Astrocyte of the spinal cord (primary cell): ENCODE results near the gene C3orf62.

Source experiments
- DNase-seq: peaks from one replicate; pipeline ENCODE4 v3.0.0; 2011; ENCODE audit warnings: low read depth, low spot score
- H3K4me3 ChIP-seq: 2 replicates; pipeline ENCODE4 v1.5.1; 2011; ENCODE audit warnings: low read depth, mild to moderate bottlenecking, low read length, moderate library complexity
- CTCF ChIP-seq: IDR thresholded peaks from 2 replicates; pipeline ENCODE4 v1.5.1; 2012; ENCODE audit warnings: low read depth, mild to moderate bottlenecking, low read length, inconsistent platforms
- in situ Hi-C: cut with HindIII; loops from 2 replicates; pipeline ENCODE4 v1.10.0; 2017; ENCODE audit warnings: low sequenced_read_pairs

C3orf62 gene

GRCh38 chr3:49271047-49271446, 6.0 kb downstream of the C3orf62 start:
- H3K4me3 ChIP-seq: no peak overlapping the region
- no peak for TF ChIP-seq CTCF
- no peak for DNase-seq
- in situ Hi-C loops: no loop called here

GRCh38 chr3:49270156-49270500, 6.9 kb downstream of the C3orf62 start:
- TF ChIP-seq CTCF: no peak
- H3K4me3 ChIP-seq: no peak overlapping the region
- in situ Hi-C loops: no loop called here
- no peak for DNase-seq

- no peak for TF ChIP-seq CTCF
- DNase-seq: no peak
- in situ Hi-C loops: no loop called here
- no peak overlapping the region for H3K4me3 ChIP-seq
These were observed 7.4 kb downstream of the C3orf62 start for GRCh38 chr3:49269443-49270155.

GRCh38 chr3:49266410-49267095, 10.5 kb downstream of the C3orf62 start:
- no peak for TF ChIP-seq CTCF
- no peak overlapping the region for H3K4me3 ChIP-seq
- no peak for DNase-seq
- in situ Hi-C loops: no loop called here

- no peak for DNase-seq
- in situ Hi-C loops: no loop called here
- H3K4me3 ChIP-seq: no peak overlapping the region
- TF ChIP-seq CTCF: no peak
These were observed 11.2 kb downstream of the C3orf62 start for GRCh38 chr3:49265661-49266386.

- in situ Hi-C loops: no loop called here
- no peak for TF ChIP-seq CTCF
- no peak overlapping the region for H3K4me3 ChIP-seq
- no peak for DNase-seq
These were observed 13.7 kb downstream of the C3orf62 start for GRCh38 chr3:49263159-49263889.
